K562 (cell line): Measurements from ENCODE around the gene ACOT7. TPM values are rescaled to one million over a fixed set of nuclear protein-coding genes. Genes with fewer than 3 reads are reported as not detected.

Experiments used
- ATAC-seq: fragments of 200-7000 bp; cut with Tn5 transposase; 3 replicates; pipeline ENCODE4 v1.9.1; 2020; ENCODE audit warnings: moderate library complexity
- BruUV-seq: library from RNA; stranded (reverse); fragments of 400-500 nt; replicated peaks from 2 replicates; lab custom pipeline; 2021; lab: Mats Ljungman, UMichigan
- CTCF ChIA-PET: fragments of 300-600 bp; formaldehyde crosslinking; extraction: SDS; loops from one replicate; lab custom pipeline; 2021; ENCODE audit warnings: low intra/inter-chr PET ratio; lab: Yijun Ruan, JAX
- POLR2A ChIA-PET: fragments of 300-600, 350-650 bp; sonication (Branson Sonifier 250); formaldehyde crosslinking; extraction: SDS; loops from one replicate; lab custom pipeline; 2021; ENCODE audit warnings: antibody characterized with exemption, inconsistent platforms; lab: Yijun Ruan, JAX
- DNase-seq, 4 experiments: peaks; one replicate each; pipeline versions ENCODE4 v3.0.0 to v3.0.0-alpha.2; 2011 to 2018; ENCODE audit warnings: low spot score in 3 of 4, mixed read lengths in 3 of 4; ENCODE audit errors: extremely low read depth in 1 of 4
- FAIRE-seq: peaks from 2 replicates; lab custom pipeline; 2011; peaks lifted over from hg19 to GRCh38; lab: Jason Lieb, UNC
- H2AFZ ChIP-seq: 2 replicates; pipeline ENCODE4 v1.6.0; 2011; ENCODE audit warnings: low read depth, low read length, control low read depth, inconsistent platforms
- H3K27ac ChIP-seq: fragments of 200-600 bp; 3 replicates; pipeline ENCODE4 v1.8.0; 2011; ENCODE audit warnings: low read depth, mild to moderate bottlenecking, control low read depth, inconsistent platforms, low read length, moderate library complexity, mixed read lengths; ENCODE audit errors: extremely low read depth
- H3K27me3 ChIP-seq, 2 experiments: fragments of 300-600 bp in 1 of 2; 2 replicates in 1 of 2; 3 replicates in 1 of 2; pipeline versions ENCODE4 v1.6.0 to v1.8.0; 2011; ENCODE audit warnings: inconsistent platforms in 2 of 2, low read length in 2 of 2, mild to moderate bottlenecking in 1 of 2, mixed read lengths in 1 of 2, moderate library complexity in 1 of 2; ENCODE audit not compliant: control insufficient read depth in 2 of 2, insufficient read depth in 2 of 2
- H3K36me3 ChIP-seq: fragments of 300-600 bp; 3 replicates; pipeline ENCODE4 v1.8.0; 2011; ENCODE audit warnings: mild to moderate bottlenecking, low read length, inconsistent platforms; ENCODE audit not compliant: control insufficient read depth, insufficient read depth
- H3K4me1 ChIP-seq, 2 experiments: fragments of 200-600 bp in 1 of 2; replicated peaks in 1 of 2; 2 replicates in 1 of 2; 3 replicates in 1 of 2; pipeline versions ENCODE4 v1.5.1 to v1.8.0; 2011; ENCODE audit warnings: inconsistent platforms in 2 of 2, low read length in 2 of 2, mild to moderate bottlenecking in 1 of 2, mixed read lengths in 1 of 2, moderate library complexity in 1 of 2; ENCODE audit not compliant: control insufficient read depth in 2 of 2, insufficient read depth in 2 of 2
- H3K4me2 ChIP-seq: 2 replicates; pipeline ENCODE4 v1.6.1; 2011; ENCODE audit warnings: low read length, control low read depth, inconsistent platforms, mixed read lengths; ENCODE audit not compliant: insufficient read depth
- H3K4me3 ChIP-seq: fragments of 200-600 bp; sonication (generic), shearing (Covaris generic); 2 replicates; pipeline ENCODE4 v1.5.1; 2016; ENCODE audit warnings: control low read depth, inconsistent platforms
- H3K79me2 ChIP-seq: fragments of 200-600 bp; 3 replicates; pipeline ENCODE4 v1.8.0; 2011; ENCODE audit warnings: low read length, inconsistent platforms; ENCODE audit not compliant: control insufficient read depth, insufficient read depth
- H3K9ac ChIP-seq, 2 experiments: 2 replicates each; pipeline versions ENCODE4 v1.6.0 to v1.6.1; 2011; ENCODE audit warnings: low read depth in 2 of 2, low read length in 2 of 2, control low read depth in 1 of 2, inconsistent platforms in 1 of 2, mild to moderate bottlenecking in 1 of 2, mixed read lengths in 1 of 2; ENCODE audit not compliant: insufficient read depth in 1 of 2
- H3K9me1 ChIP-seq: one replicate; pipeline ENCODE4 v1.6.0; 2011; ENCODE audit warnings: inconsistent platforms, mild to moderate bottlenecking, low read length, moderate library complexity; ENCODE audit not compliant: control insufficient read depth, insufficient read depth
- H3K9me3 ChIP-seq: replicated peaks from 2 replicates; pipeline ENCODE4 v1.5.1; 2011; ENCODE audit warnings: low read depth, low read length, inconsistent platforms; ENCODE audit not compliant: control insufficient read depth, insufficient read depth
- H4K20me1 ChIP-seq: replicated peaks from 2 replicates; pipeline ENCODE4 v1.6.1; 2011; ENCODE audit warnings: low read length, inconsistent platforms, mixed read lengths; ENCODE audit not compliant: control insufficient read depth, insufficient read depth
- ESRRB ChIP-seq: fragments of 250-450 bp; sonication (Bioruptor Pico); IDR thresholded peaks from 2 replicates; pipeline ENCODE4 v1.5.0; 2020; ENCODE audit warnings: mild to moderate bottlenecking, moderate library complexity, borderline replicate concordance
- JUND ChIP-seq, 2 experiments: IDR thresholded peaks; 2 replicates in 1 of 2; 3 replicates in 1 of 2; pipeline ENCODE4 v1.6.1; 2011; ENCODE audit warnings: borderline replicate concordance in 2 of 2, low read depth in 2 of 2, low read length in 2 of 2, improper control_type of control experiment in 1 of 2, missing biosample characterization in 1 of 2, missing genetic modification characterization in 1 of 2, missing genetic modification reagents in 1 of 2
- KDM4B ChIP-seq, 2 experiments: fragments of 450-650 bp in 1 of 2; sonication (generic) in 1 of 2; IDR thresholded peaks; 2 replicates each; pipeline ENCODE4 v1.6.1; 2016 to 2017; ENCODE audit warnings: borderline replicate concordance in 2 of 2, antibody characterized with exemption in 1 of 2, low read depth in 1 of 2, mild to moderate bottlenecking in 1 of 2
- MAFG ChIP-seq: fragments of 450-650 bp; conservative IDR thresholded peaks from 2 replicates; pipeline ENCODE4 v1.6.1; 2016; ENCODE audit warnings: missing genetic modification characterization, missing compliant biosample characterization
- MTA1 ChIP-seq: fragments of 450-650 bp; IDR thresholded peaks from 2 replicates; pipeline ENCODE4 v1.6.1; 2017; ENCODE audit warnings: borderline replicate concordance
- NCOA4 ChIP-seq: fragments of 450-650 bp; IDR thresholded peaks from 2 replicates; pipeline ENCODE4 v1.6.1; 2018; ENCODE audit warnings: mild to moderate bottlenecking; ENCODE audit not compliant: partially characterized antibody
- NCOA6 ChIP-seq: fragments of 450-650 bp; IDR thresholded peaks from 2 replicates; pipeline ENCODE4 v1.6.1; 2017; ENCODE audit warnings: mild to moderate bottlenecking
- NFXL1 ChIP-seq: fragments of 450-650 bp; formaldehyde crosslinking; IDR thresholded peaks from 2 replicates; pipeline ENCODE4 v1.4.0; 2021; ENCODE audit warnings: mild to moderate bottlenecking
- PHF8 ChIP-seq: fragments of 200-600 bp; sonication (generic); IDR thresholded peaks from 2 replicates; pipeline ENCODE4 v1.6.1; 2012; ENCODE audit warnings: mixed run types, mild to moderate bottlenecking, inconsistent platforms, low read length, moderate library complexity, borderline replicate concordance
- SETDB1 ChIP-seq: IDR thresholded peaks from one replicate; pipeline ENCODE4 v1.6.1; 2012; ENCODE audit warnings: low read length, control low read depth, inconsistent platforms
- TEAD1 ChIP-seq, 2 experiments: fragments of 450-650 bp in 1 of 2; sonication (generic) in 1 of 2; formaldehyde crosslinking; IDR thresholded peaks; 2 replicates each; pipeline versions ENCODE4 v1.4.0 to v1.8.0; 2020 to 2022; ENCODE audit warnings: mild to moderate bottlenecking in 2 of 2, missing genetic modification reagents in 1 of 2
- ZFP91 ChIP-seq: sonication (generic); formaldehyde crosslinking; IDR thresholded peaks from 2 replicates; pipeline ENCODE4 v1.8.0; 2022; ENCODE audit warnings: mild to moderate bottlenecking, missing genetic modification reagents
- ZNF592 ChIP-seq: fragments of 450-650 bp; IDR thresholded peaks from 2 replicates; pipeline ENCODE4 v1.6.1; 2017; ENCODE audit warnings: antibody characterized with exemption, mild to moderate bottlenecking
- WGBS: fragments of 100-300 bp; shearing (Covaris generic); methylation state at CpG from one replicate; pipeline ENCODE4 v1.1.6; 2016; ENCODE audit warnings: low coverage, mixed read lengths; ENCODE audit not compliant: insufficient coverage; ENCODE audit errors: missing lambda C conversion rate; 5-methylcytosine and 5-hydroxymethylcytosine counted together
- in situ Hi-C: fragments of 300-500 bp; cut with MboI; formaldehyde crosslinking; loops from 4 replicates; pipeline ENCODE4 v1.15.0; 2018; ENCODE audit warnings: inconsistent platforms, mixed read lengths
- intact Hi-C: fragments of 100-400 bp; cut with micrococcal nuclease; formaldehyde crosslinking; loops from 2 replicates; pipeline ENCODE4 v1.14.2; 2022
- polyA plus RNA-seq, 8 experiments: library from polyadenylated mRNA; depleted of rRNA in 4 of 8; stranded (reverse) in 5 of 8; unstranded in 3 of 8; fragments of >200 nt; fragmentation: Nextera tagmentation in 2 of 8; fragmentation: Illumina TruSeq in 1 of 8; extraction: Ambion mirVana in 2 of 8; extraction: Trizol in 1 of 8; gene quantifications; 2 replicates each; pipeline versions ENCODE4 v1.2.1 to v1.2.3, GENCODE V29; 2011 to 2014; ENCODE audit warnings: inconsistent platforms in 1 of 8, missing spikeins in 1 of 8
- total RNA-seq, 7 experiments: library from RNA; depleted of rRNA in 6 of 7; stranded (reverse); fragments of >200 nt in 6 of 7; fragmentation: Illumina TruSeq in 2 of 7; extraction: Trizol in 2 of 7; gene quantifications; 2 replicates each; pipeline versions ENCODE4 v1.2.1 to v1.2.3, GENCODE V29; 2011 to 2021; ENCODE audit warnings: low replicate concordance in 1 of 7

Gene ACOT7
- total and polyA plus RNA-seq, 9 of the 15 experiments (the other 6 are each of a cell fraction or from before 2014, with no cell fraction given): 7.0 to 92.6 (median 37.2) TPM

- TF ChIP-seq JUND (IDR thresholded peaks at IDR 0.05; ENCODE audit: borderline replicate concordance, low read depth, low read length): no peak
- TF ChIP-seq JUND (tag; IDR thresholded peaks at IDR 0.05; ENCODE audit: borderline replicate concordance, low read depth, low read length): no peak
- TF ChIP-seq NCOA4: no peak
- no peak for TF ChIP-seq ZFP91 (CRISPR knock-in tag)
- TF ChIP-seq MAFG: no peak
- TF ChIP-seq, all 486 proteins: peak for 0
These were observed 64.2 kb downstream of the ACOT7 start (continued) for GRCh38 chr1:6329396-6329795.

GRCh38 chr1:6328696-6329095 is 64.9 kb downstream of the ACOT7 start:
- in situ Hi-C loops: no loop called here
- ATAC-seq: no peak
- 70% methylated on average over 12 of the region's 12 CpGs for WGBS
- Histone ChIP-seq H2AFZ (no peak overlapping the region), H3K4me2 (no peak overlapping the region), H4K20me1 (no peaks in the 10 kb centered on the region; the same call in 1 of the 2 replicates), H3K9me3 (no peaks in the 10 kb centered on the region), H3K9ac (0 out of 4 replicates have a peak overlapping the region, but pooled peaks of 1 of the 2 experiments have one; percentile 0), H3K27ac (no peak overlapping the region), H3K4me3 (no peak overlapping the region), H3K4me1 (peaks cover 0 to 10% of the 10 kb centered on the region in 2 experiments; a peak in 1 of 5 replicates), H3K79me2 (no peaks in the 10 kb centered on the region), H3K9me1 (no peaks in the 10 kb centered on the region), H3K36me3 (peaks cover 4% of the 10 kb centered on the region; the same call in 1 of the 3 replicates), H3K27me3 (no peaks in the 10 kb centered on the region)
- FAIRE-seq: no peak
- intact Hi-C loops: no loop called here
- no TSS peak for BruUV-seq
- CTCF ChIA-PET: no interaction called here
- POLR2A ChIA-PET: interaction anchor here (0.6 kb wide), 1 partner anchor 1859 kb away, joined by 3 read pairs; no protein-coding TSS in a partner anchor
- DNase-seq: no peak
- TF ChIP-seq SETDB1 (no peak), NCOA6 (no peak), TEAD1 (CRISPR knock-in tag; IDR thresholded peaks at IDR 0.05) (no peak), MTA1 (no peak), PHF8 (no peak), NFXL1 (CRISPR knock-in tag) (no peak), ZNF592 (no peak), ESRRB (CRISPR knock-in tag) (no peak), KDM4B (IDR thresholded peaks at IDR 0.05; ENCODE audit: borderline replicate concordance in 2 of 2, low read depth in 1 of 2) (no peak)
